Endothelial cell of umbilical vein (primary cell): ENCODE results near the gene ATP2A2. TPM values are rescaled to one million over a fixed set of nuclear protein-coding genes. Genes with fewer than 3 reads are reported as not detected.

Source experiments
- BruUV-seq: library from RNA; stranded (reverse); fragments of 400-500 nt; replicated peaks from 2 replicates; lab custom pipeline; 2021; lab: Mats Ljungman, UMichigan
- CTCF ChIA-PET: fragments of 300-600, 350-600 bp; sonication (Branson Sonifier 250); formaldehyde crosslinking; loops from one replicate; lab custom pipeline; 2021; ENCODE audit warnings: antibody characterized with exemption, inconsistent platforms; lab: Charles Lee
- POLR2A ChIA-PET: fragments of 300-600, 350-600 bp; sonication (Branson Sonifier 250); formaldehyde crosslinking; loops from one replicate; lab custom pipeline; 2021; ENCODE audit warnings: antibody characterized with exemption, inconsistent platforms; lab: Charles Lee
- DNase-seq: peaks from one replicate; pipeline ENCODE4 v3.0.0-alpha.2; 2011; ENCODE audit warnings: low read depth, low spot score
- FAIRE-seq: peaks from 2 replicates; lab custom pipeline; 2011; peaks lifted over from hg19 to GRCh38; lab: Jason Lieb, UNC
- H2AFZ ChIP-seq: 2 replicates; pipeline ENCODE4 v1.6.0; 2012; ENCODE audit warnings: low read depth, low read length, control low read depth, inconsistent platforms
- H3K27ac ChIP-seq: 2 replicates; pipeline ENCODE4 v1.5.1; 2011; ENCODE audit warnings: low read depth, mild to moderate bottlenecking, control low read depth, low read length, moderate library complexity; ENCODE audit not compliant: insufficient read depth
- H3K27me3 ChIP-seq, 2 experiments: 2 replicates each; pipeline versions ENCODE4 v1.6.0 to v1.6.1; 2011; ENCODE audit warnings: low read length in 2 of 2, mixed read lengths in 1 of 2; ENCODE audit not compliant: control insufficient read depth in 2 of 2, insufficient read depth in 2 of 2
- H3K36me3 ChIP-seq, 2 experiments: 2 replicates in 1 of 2; 3 replicates in 1 of 2; pipeline ENCODE4 v1.5.1; 2011; ENCODE audit warnings: low read length in 2 of 2, mild to moderate bottlenecking in 1 of 2, moderate library complexity in 1 of 2; ENCODE audit not compliant: control insufficient read depth in 2 of 2, insufficient read depth in 2 of 2; ENCODE audit errors: extremely low read depth in 1 of 2
- H3K4me1 ChIP-seq: 3 replicates; pipeline ENCODE4 v1.5.1; 2011; ENCODE audit warnings: mild to moderate bottlenecking, low read length; ENCODE audit not compliant: control insufficient read depth, insufficient read depth; ENCODE audit errors: extremely low read depth
- H3K4me2 ChIP-seq: 2 replicates; pipeline ENCODE4 v1.6.1; 2011; ENCODE audit warnings: low read length, control low read depth, mixed read lengths; ENCODE audit not compliant: insufficient read depth
- H3K4me3 ChIP-seq, 3 experiments: fragments of 200-600 bp in 1 of 3; sonication (generic), shearing (Covaris generic) in 1 of 3; replicated peaks in 1 of 3; 2 replicates each; pipeline ENCODE4 v1.5.1; 2011 to 2016; ENCODE audit warnings: control low read depth in 3 of 3, low read length in 3 of 3, mild to moderate bottlenecking in 2 of 3, inconsistent platforms in 1 of 3, low read depth in 1 of 3, moderate library complexity in 1 of 3; ENCODE audit not compliant: insufficient read depth in 1 of 3
- H3K79me2 ChIP-seq: 2 replicates; pipeline ENCODE4 v1.6.0; 2012; ENCODE audit warnings: low read length, inconsistent platforms; ENCODE audit not compliant: control insufficient read depth, insufficient read depth
- H3K9ac ChIP-seq: replicated peaks from 2 replicates; pipeline ENCODE3; 2011; ENCODE audit warnings: low read length, control low read depth; ENCODE audit not compliant: insufficient read depth; ENCODE audit errors: extremely low read depth
- H3K9me1 ChIP-seq: replicated peaks from 3 replicates; pipeline ENCODE4 v1.6.0; 2011; ENCODE audit warnings: mild to moderate bottlenecking, low read length; ENCODE audit not compliant: control insufficient read depth, insufficient read depth; ENCODE audit errors: extremely low read depth
- H3K9me3 ChIP-seq: replicated peaks from 2 replicates; pipeline ENCODE4 v1.5.1; 2012; ENCODE audit warnings: low read length, inconsistent platforms; ENCODE audit not compliant: control insufficient read depth, insufficient read depth
- H4K20me1 ChIP-seq: replicated peaks from 2 replicates; pipeline ENCODE3; 2011; ENCODE audit warnings: mild to moderate bottlenecking, low read length; ENCODE audit not compliant: control insufficient read depth, insufficient read depth; ENCODE audit errors: extremely low read depth
- CTCF ChIP-seq, 2 donors: IDR thresholded peaks; 1 replicate in 1 of 2; 2 replicates in 1 of 2; pipeline ENCODE4 v1.5.1; 2011; ENCODE audit warnings: low read length in 2 of 2, mild to moderate bottlenecking in 2 of 2, moderate library complexity in 2 of 2, control low read depth in 1 of 2, inconsistent platforms in 1 of 2, low read depth in 1 of 2; ENCODE audit not compliant: insufficient read depth in 1 of 2; ENCODE audit errors: extremely low read depth in 1 of 2
- EZH2 ChIP-seq: IDR thresholded peaks from 2 replicates; pipeline ENCODE4 v1.6.1; 2012; ENCODE audit warnings: borderline replicate concordance, low read depth, mild to moderate bottlenecking, moderate library complexity, low read length, inconsistent platforms; ENCODE audit not compliant: severe bottlenecking
- FOS ChIP-seq: IDR thresholded peaks from 2 replicates; pipeline ENCODE4 v1.6.1; 2011; ENCODE audit warnings: mild to moderate bottlenecking, low read length, moderate library complexity, borderline replicate concordance; ENCODE audit not compliant: insufficient read depth
- GATA2 ChIP-seq: IDR thresholded peaks from 2 replicates; pipeline ENCODE4 v1.7.0; 2011; ENCODE audit warnings: low read depth, mild to moderate bottlenecking, moderate library complexity, mixed read lengths, low read length; ENCODE audit not compliant: insufficient read length, insufficient read depth
- JUN ChIP-seq: IDR thresholded peaks from 2 replicates; pipeline ENCODE4 v1.6.1; 2011; ENCODE audit warnings: borderline replicate concordance, low read depth; ENCODE audit not compliant: insufficient read length, insufficient read depth
- MAX ChIP-seq: IDR thresholded peaks from 2 replicates; pipeline ENCODE4 v1.6.1; 2011; ENCODE audit not compliant: insufficient read depth, insufficient read length
- MYC ChIP-seq: IDR thresholded peaks from one replicate; pipeline ENCODE4 v1.6.1; 2011; ENCODE audit warnings: mild to moderate bottlenecking, low read depth, low read length
- POLR2A ChIP-seq: IDR thresholded peaks from 2 replicates; pipeline ENCODE4 v1.6.1; 2012; ENCODE audit warnings: low read depth, mild to moderate bottlenecking, control low read depth, low read length
- POLR2AphosphoS5 ChIP-seq: IDR thresholded peaks from 2 replicates; pipeline ENCODE4 v1.6.1; 2012; ENCODE audit warnings: low read depth, mild to moderate bottlenecking, control low read depth, low read length, moderate library complexity; ENCODE audit not compliant: insufficient read depth
- dilution Hi-C: fragments of 300-500 bp; cut with MboI; formaldehyde crosslinking; loops from one replicate; pipeline ENCODE4 v1.15.0; 2019; ENCODE audit warnings: low sequenced_read_pairs; ENCODE audit not compliant: extremely low pct_ligation_motif_present
- intact Hi-C: fragments of 100-400 bp; cut with micrococcal nuclease; formaldehyde crosslinking; loops from one replicate; pipeline ENCODE4 v1.10.0; 2022
- polyA plus RNA-seq, 4 experiments: library from polyadenylated mRNA; depleted of rRNA in 3 of 4; stranded (reverse) in 3 of 4; unstranded in 1 of 4; fragments of >200 nt; gene quantifications; 2 replicates each; pipeline versions ENCODE4 v1.2.1 to v1.2.3, GENCODE V29; 2011 to 2012; ENCODE audit warnings: missing spikeins in 1 of 4
- total RNA-seq: library from RNA; stranded (reverse); gene quantifications from 2 replicates; pipeline ENCODE4 v1.2.3, GENCODE V29; 2021

Gene ATP2A2
- total and polyA plus RNA-seq, 2 donors (not counting 3 experiments of a cell fraction or from before 2014, with no cell fraction given) = 102 to 239 TPM

- Histone ChIP-seq H3K9me3 (no peaks in the 10 kb centered on the region), H2AFZ (no peak overlapping the region), H3K79me2 (no peaks in the 10 kb centered on the region), H3K4me3 (no peak overlapping the region), H3K27me3 (no peaks in the 10 kb centered on the region), H3K9ac (no peak overlapping the region), H4K20me1 (no peaks in the 10 kb centered on the region), H3K36me3 (peaks cover 9 to 14% of the 10 kb centered on the region in 2 experiments), H3K4me1 (no peaks in the 10 kb centered on the region), H3K27ac (no peak overlapping the region), H3K4me2 (no peak overlapping the region), H3K9me1 (no peaks in the 10 kb centered on the region)
- FAIRE-seq (no peak), DNase-seq (no peak)
- TF ChIP-seq CTCF (IDR thresholded peaks at IDR 0.05; ENCODE audit: extremely low read depth in 1 of 2, insufficient read depth in 1 of 2, low read depth in 1 of 2, low read length in 2 of 2) = no peak
- intact Hi-C loops = no loop called here
- CTCF ChIA-PET = interaction anchor here (2.2 to 4.6 kb wide), 3 partner anchors 9 to 64 kb away, joined by 6 to 19 read pairs (median 12); no protein-coding TSS in a partner anchor
- no TSS peak for BruUV-seq
- dilution Hi-C loops = no loop called here
- POLR2A ChIA-PET = no interaction called here
These were observed 86.3 kb downstream of the ATP2A2 start for GRCh38 chr12:110367181-110367864.

- Histone ChIP-seq H3K4me3 (no peak overlapping the region), H3K9me3 (no peaks in the 10 kb centered on the region), H3K4me1 (no peaks in the 10 kb centered on the region), H4K20me1 (no peaks in the 10 kb centered on the region), H2AFZ (no peak overlapping the region), H3K9me1 (no peaks in the 10 kb centered on the region), H3K36me3 (peaks cover 24 to 27% of the 10 kb centered on the region in 2 experiments), H3K27ac (no peak overlapping the region), H3K27me3 (no peaks in the 10 kb centered on the region), H3K4me2 (no peak overlapping the region), H3K9ac (no peak overlapping the region), H3K79me2 (no peaks in the 10 kb centered on the region)
- FAIRE-seq (no peak), DNase-seq (no peak)
- CTCF ChIA-PET = interaction anchor here (0.9 kb wide), 1 partner anchor 15 kb away, joined by 3 read pairs; no protein-coding TSS in a partner anchor
- POLR2A ChIA-PET = no interaction called here
- dilution Hi-C loops (no loop called here), intact Hi-C loops (no loop called here)
- no TSS peak for BruUV-seq
- TF ChIP-seq POLR2AphosphoS5 (no peak), GATA2 (no peak), MYC (no peak), JUN (no peak), FOS (no peak), EZH2 (no peak), POLR2A (no peak), CTCF (IDR thresholded peaks at IDR 0.05; ENCODE audit: extremely low read depth in 1 of 2, insufficient read depth in 1 of 2, low read depth in 1 of 2, low read length in 2 of 2) (no peak), MAX (no peak)
These were observed 88.9 kb downstream of the ATP2A2 start for GRCh38 chr12:110369992-110370391.
